K562 (cell line): Measurements from ENCODE around the gene OSBPL1A. TPM values are rescaled to one million over a fixed set of nuclear protein-coding genes. Genes with fewer than 3 reads are reported as not detected.

ENCODE experiments used
- ATAC-seq: fragments of 200-7000 bp; cut with Tn5 transposase; 3 replicates; pipeline ENCODE4 v1.9.1; 2020; ENCODE audit warnings: moderate library complexity
- BruUV-seq: library from RNA; stranded (reverse); fragments of 400-500 nt; replicated peaks from 2 replicates; lab custom pipeline; 2021; lab: Mats Ljungman, UMichigan
- CTCF ChIA-PET: fragments of 300-600 bp; formaldehyde crosslinking; extraction: SDS; loops from one replicate; lab custom pipeline; 2021; ENCODE audit warnings: low intra/inter-chr PET ratio; lab: Yijun Ruan, JAX
- POLR2A ChIA-PET: fragments of 300-600, 350-650 bp; sonication (Branson Sonifier 250); formaldehyde crosslinking; extraction: SDS; loops from one replicate; lab custom pipeline; 2021; ENCODE audit warnings: antibody characterized with exemption, inconsistent platforms; lab: Yijun Ruan, JAX
- DNase-seq, 4 experiments: peaks; one replicate each; pipeline versions ENCODE4 v3.0.0 to v3.0.0-alpha.2; 2011 to 2018; ENCODE audit warnings: low spot score in 3 of 4, mixed read lengths in 3 of 4; ENCODE audit errors: extremely low read depth in 1 of 4
- FAIRE-seq: peaks from 2 replicates; lab custom pipeline; 2011; peaks lifted over from hg19 to GRCh38; lab: Jason Lieb, UNC
- H2AFZ ChIP-seq: 2 replicates; pipeline ENCODE4 v1.6.0; 2011; ENCODE audit warnings: low read depth, low read length, control low read depth, inconsistent platforms
- H3K27ac ChIP-seq: fragments of 200-600 bp; 3 replicates; pipeline ENCODE4 v1.8.0; 2011; ENCODE audit warnings: low read depth, mild to moderate bottlenecking, control low read depth, inconsistent platforms, low read length, moderate library complexity, mixed read lengths; ENCODE audit errors: extremely low read depth
- H3K27me3 ChIP-seq, 2 experiments: fragments of 300-600 bp in 1 of 2; 2 replicates in 1 of 2; 3 replicates in 1 of 2; pipeline versions ENCODE4 v1.6.0 to v1.8.0; 2011; ENCODE audit warnings: inconsistent platforms in 2 of 2, low read length in 2 of 2, mild to moderate bottlenecking in 1 of 2, mixed read lengths in 1 of 2, moderate library complexity in 1 of 2; ENCODE audit not compliant: control insufficient read depth in 2 of 2, insufficient read depth in 2 of 2
- H3K36me3 ChIP-seq: fragments of 300-600 bp; 3 replicates; pipeline ENCODE4 v1.8.0; 2011; ENCODE audit warnings: mild to moderate bottlenecking, low read length, inconsistent platforms; ENCODE audit not compliant: control insufficient read depth, insufficient read depth
- H3K4me1 ChIP-seq, 2 experiments: fragments of 200-600 bp in 1 of 2; replicated peaks in 1 of 2; 2 replicates in 1 of 2; 3 replicates in 1 of 2; pipeline versions ENCODE4 v1.5.1 to v1.8.0; 2011; ENCODE audit warnings: inconsistent platforms in 2 of 2, low read length in 2 of 2, mild to moderate bottlenecking in 1 of 2, mixed read lengths in 1 of 2, moderate library complexity in 1 of 2; ENCODE audit not compliant: control insufficient read depth in 2 of 2, insufficient read depth in 2 of 2
- H3K4me2 ChIP-seq: 2 replicates; pipeline ENCODE4 v1.6.1; 2011; ENCODE audit warnings: low read length, control low read depth, inconsistent platforms, mixed read lengths; ENCODE audit not compliant: insufficient read depth
- H3K4me3 ChIP-seq: fragments of 200-600 bp; sonication (generic), shearing (Covaris generic); 2 replicates; pipeline ENCODE4 v1.5.1; 2016; ENCODE audit warnings: control low read depth, inconsistent platforms
- H3K79me2 ChIP-seq: fragments of 200-600 bp; 3 replicates; pipeline ENCODE4 v1.8.0; 2011; ENCODE audit warnings: low read length, inconsistent platforms; ENCODE audit not compliant: control insufficient read depth, insufficient read depth
- H3K9ac ChIP-seq, 2 experiments: 2 replicates each; pipeline versions ENCODE4 v1.6.0 to v1.6.1; 2011; ENCODE audit warnings: low read depth in 2 of 2, low read length in 2 of 2, control low read depth in 1 of 2, inconsistent platforms in 1 of 2, mild to moderate bottlenecking in 1 of 2, mixed read lengths in 1 of 2; ENCODE audit not compliant: insufficient read depth in 1 of 2
- H3K9me1 ChIP-seq: one replicate; pipeline ENCODE4 v1.6.0; 2011; ENCODE audit warnings: inconsistent platforms, mild to moderate bottlenecking, low read length, moderate library complexity; ENCODE audit not compliant: control insufficient read depth, insufficient read depth
- H3K9me3 ChIP-seq: replicated peaks from 2 replicates; pipeline ENCODE4 v1.5.1; 2011; ENCODE audit warnings: low read depth, low read length, inconsistent platforms; ENCODE audit not compliant: control insufficient read depth, insufficient read depth
- H4K20me1 ChIP-seq: replicated peaks from 2 replicates; pipeline ENCODE4 v1.6.1; 2011; ENCODE audit warnings: low read length, inconsistent platforms, mixed read lengths; ENCODE audit not compliant: control insufficient read depth, insufficient read depth
- CBX3 ChIP-seq, 2 experiments: IDR thresholded peaks; 1 replicate in 1 of 2; 2 replicates in 1 of 2; pipeline ENCODE4 v1.6.1; 2012; ENCODE audit warnings: inconsistent platforms in 2 of 2, low read length in 2 of 2, borderline replicate concordance in 1 of 2, control low read depth in 1 of 2
- CREB1 ChIP-seq, 2 experiments: sonication (generic) in 1 of 2; formaldehyde crosslinking in 1 of 2; IDR thresholded peaks; 2 replicates each; pipeline versions ENCODE4 v1.6.1 to v1.8.0; 2012 to 2022; ENCODE audit warnings: inconsistent platforms in 1 of 2, mild to moderate bottlenecking in 1 of 2, missing genetic modification reagents in 1 of 2, moderate library complexity in 1 of 2
- GATA2 ChIP-seq: sonication (generic); formaldehyde crosslinking; IDR thresholded peaks from 2 replicates; pipeline ENCODE4 v1.4.0; 2020; ENCODE audit warnings: mild to moderate bottlenecking, missing genetic modification reagents
- MCM7 ChIP-seq, 2 experiments: fragments of 450-650 bp; IDR thresholded peaks; 2 replicates each; pipeline ENCODE4 v1.6.1; 2016 to 2018
- NFXL1 ChIP-seq: fragments of 450-650 bp; formaldehyde crosslinking; IDR thresholded peaks from 2 replicates; pipeline ENCODE4 v1.4.0; 2021; ENCODE audit warnings: mild to moderate bottlenecking
- TAF15 ChIP-seq: fragments of 200-400 bp; formaldehyde crosslinking; IDR thresholded peaks from 2 replicates; pipeline ENCODE4 v1.6.1; 2017; ENCODE audit warnings: mild to moderate bottlenecking, low read depth, low read length, moderate library complexity
- ZEB2 ChIP-seq: fragments of 450-650 bp; IDR thresholded peaks from 2 replicates; pipeline ENCODE4 v1.6.1; 2016
- ZNF780A ChIP-seq: fragments of 250-450 bp; sonication (Bioruptor Pico); IDR thresholded peaks from 2 replicates; pipeline ENCODE4 v1.5.0; 2021; ENCODE audit warnings: mild to moderate bottlenecking
- WGBS: fragments of 100-300 bp; shearing (Covaris generic); methylation state at CpG from one replicate; pipeline ENCODE4 v1.1.6; 2016; ENCODE audit warnings: low coverage, mixed read lengths; ENCODE audit not compliant: insufficient coverage; ENCODE audit errors: missing lambda C conversion rate; 5-methylcytosine and 5-hydroxymethylcytosine counted together
- in situ Hi-C: fragments of 300-500 bp; cut with MboI; formaldehyde crosslinking; loops from 4 replicates; pipeline ENCODE4 v1.15.0; 2018; ENCODE audit warnings: inconsistent platforms, mixed read lengths
- intact Hi-C: fragments of 100-400 bp; cut with micrococcal nuclease; formaldehyde crosslinking; loops from 2 replicates; pipeline ENCODE4 v1.14.2; 2022
- polyA plus RNA-seq, 8 experiments: library from polyadenylated mRNA; depleted of rRNA in 4 of 8; stranded (reverse) in 5 of 8; unstranded in 3 of 8; fragments of >200 nt; fragmentation: Nextera tagmentation in 2 of 8; fragmentation: Illumina TruSeq in 1 of 8; extraction: Ambion mirVana in 2 of 8; extraction: Trizol in 1 of 8; gene quantifications; 2 replicates each; pipeline versions ENCODE4 v1.2.1 to v1.2.3, GENCODE V29; 2011 to 2014; ENCODE audit warnings: inconsistent platforms in 1 of 8, missing spikeins in 1 of 8
- total RNA-seq, 7 experiments: library from RNA; depleted of rRNA in 6 of 7; stranded (reverse); fragments of >200 nt in 6 of 7; fragmentation: Illumina TruSeq in 2 of 7; extraction: Trizol in 2 of 7; gene quantifications; 2 replicates each; pipeline versions ENCODE4 v1.2.1 to v1.2.3, GENCODE V29; 2011 to 2021; ENCODE audit warnings: low replicate concordance in 1 of 7
- TF ChIP-seq, protein P1 (sequence below): fragments of 250-450 bp; sonication (Bioruptor Pico); IDR thresholded peaks from 2 replicates; pipeline ENCODE4 v1.8.0; 2022; ENCODE audit warnings: inconsistent platforms
- TF ChIP-seq, protein P2 (sequence below): fragments of 450-650 bp; formaldehyde crosslinking; IDR thresholded peaks from 2 replicates; pipeline ENCODE4 v1.4.0; 2020; ENCODE audit warnings: mild to moderate bottlenecking, moderate library complexity

The OSBPL1A gene
- total and polyA plus RNA-seq, 9 of the 15 experiments (the other 6 are each of a cell fraction or from before 2014, with no cell fraction given) = 0.40 to 0.49 TPM; not detected in 7

DNA sequence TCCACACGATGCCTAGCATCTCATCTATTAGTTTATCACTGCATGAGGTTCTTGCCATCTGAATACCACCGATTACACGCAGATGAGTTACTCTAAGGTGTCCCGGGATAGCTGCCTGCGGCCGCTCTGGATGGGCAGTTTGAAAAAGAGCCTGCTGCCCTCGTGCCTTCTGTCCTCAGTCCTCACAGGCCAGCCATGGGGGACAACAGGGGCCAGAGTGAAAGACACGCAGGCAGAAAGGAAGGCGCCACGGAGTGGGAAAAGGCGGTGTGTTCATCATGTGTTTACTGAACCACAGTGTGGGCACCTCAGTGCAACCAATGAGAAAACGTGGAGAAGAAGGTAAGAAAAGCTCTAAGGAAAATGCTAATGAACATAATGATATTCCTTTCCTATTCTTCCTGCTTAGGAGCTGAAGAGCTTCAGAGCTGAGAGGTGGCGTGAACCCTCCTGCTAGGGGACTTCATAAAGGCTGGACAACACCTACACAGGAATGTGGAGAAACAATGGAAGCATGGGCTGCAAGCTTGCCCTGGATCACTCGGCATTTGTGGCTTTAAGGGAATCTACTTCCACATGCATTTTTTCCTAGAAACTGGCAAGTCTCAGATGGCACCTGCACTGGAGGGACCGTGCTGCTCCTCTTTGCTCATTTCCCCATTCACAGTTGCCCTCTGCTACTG lies 207.8 kb downstream of the OSBPL1A start:
- CTCF ChIA-PET = no interaction called here
- H3K4me1 ChIP-seq = no peaks in the 10 kb centered on the region
- POLR2A ChIA-PET = interaction anchor here (0.6 to 1.6 kb wide), 3 partner anchors 9 to 13 kb away, joined by 3 to 5 read pairs (median 3); no protein-coding TSS in a partner anchor
- no peak overlapping the region for H2AFZ ChIP-seq
- in situ Hi-C loops (no loop called here), intact Hi-C loops (no loop called here)
- no peaks in the 10 kb centered on the region for H3K9me3 ChIP-seq
- H3K4me3 ChIP-seq = no peak overlapping the region
- H3K79me2 ChIP-seq = no peaks in the 10 kb centered on the region
- no TSS peak for BruUV-seq
- no peak for TF ChIP-seq NFXL1 (CRISPR knock-in tag)
- TF ChIP-seq, protein P1, sequence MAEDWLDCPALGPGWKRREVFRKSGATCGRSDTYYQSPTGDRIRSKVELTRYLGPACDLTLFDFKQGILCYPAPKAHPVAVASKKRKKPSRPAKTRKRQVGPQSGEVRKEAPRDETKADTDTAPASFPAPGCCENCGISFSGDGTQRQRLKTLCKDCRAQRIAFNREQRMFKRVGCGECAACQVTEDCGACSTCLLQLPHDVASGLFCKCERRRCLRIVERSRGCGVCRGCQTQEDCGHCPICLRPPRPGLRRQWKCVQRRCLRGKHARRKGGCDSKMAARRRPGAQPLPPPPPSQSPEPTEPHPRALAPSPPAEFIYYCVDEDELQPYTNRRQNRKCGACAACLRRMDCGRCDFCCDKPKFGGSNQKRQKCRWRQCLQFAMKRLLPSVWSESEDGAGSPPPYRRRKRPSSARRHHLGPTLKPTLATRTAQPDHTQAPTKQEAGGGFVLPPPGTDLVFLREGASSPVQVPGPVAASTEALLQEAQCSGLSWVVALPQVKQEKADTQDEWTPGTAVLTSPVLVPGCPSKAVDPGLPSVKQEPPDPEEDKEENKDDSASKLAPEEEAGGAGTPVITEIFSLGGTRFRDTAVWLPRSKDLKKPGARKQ = no peak
- no peak for TF ChIP-seq TAF15
- no peak for TF ChIP-seq MCM7 (IDR thresholded peaks at IDR 0.05)
- TF ChIP-seq GATA2 = no peak
- TF ChIP-seq ZNF780A = no peak
- TF ChIP-seq CREB1 (IDR thresholded peaks at IDR 0.05) = no peak
- TF ChIP-seq CREB1 (CRISPR knock-in tag; IDR thresholded peaks at IDR 0.05) = no peak
- TF ChIP-seq, protein P2, sequence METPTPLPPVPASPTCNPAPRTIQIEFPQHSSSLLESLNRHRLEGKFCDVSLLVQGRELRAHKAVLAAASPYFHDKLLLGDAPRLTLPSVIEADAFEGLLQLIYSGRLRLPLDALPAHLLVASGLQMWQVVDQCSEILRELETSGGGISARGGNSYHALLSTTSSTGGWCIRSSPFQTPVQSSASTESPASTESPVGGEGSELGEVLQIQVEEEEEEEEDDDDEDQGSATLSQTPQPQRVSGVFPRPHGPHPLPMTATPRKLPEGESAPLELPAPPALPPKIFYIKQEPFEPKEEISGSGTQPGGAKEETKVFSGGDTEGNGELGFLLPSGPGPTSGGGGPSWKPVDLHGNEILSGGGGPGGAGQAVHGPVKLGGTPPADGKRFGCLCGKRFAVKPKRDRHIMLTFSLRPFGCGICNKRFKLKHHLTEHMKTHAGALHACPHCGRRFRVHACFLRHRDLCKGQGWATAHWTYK = no peak
- no peak for TF ChIP-seq ZEB2
- no peak for TF ChIP-seq CBX3 (IDR thresholded peaks at IDR 0.05; ENCODE audit: borderline replicate concordance in 1 of 2, low read length in 2 of 2)
- FAIRE-seq (no peak), ATAC-seq (no peak), DNase-seq (no peak)
- H3K9ac ChIP-seq = no peak overlapping the region
- no peaks in the 10 kb centered on the region for H3K36me3 ChIP-seq
- no peak overlapping the region for H3K4me2 ChIP-seq
- no peaks in the 10 kb centered on the region for H4K20me1 ChIP-seq
- no peaks in the 10 kb centered on the region for H3K9me1 ChIP-seq
- under 1% methylated on average over 15 of the region's 15 CpGs for WGBS
- H3K27me3 ChIP-seq = peaks cover 0 to 7% of the 10 kb centered on the region in 2 experiments; a peak in 2 of 5 replicates
- no peak overlapping the region for H3K27ac ChIP-seq
